Adrenal gland (tissue), 5 donors: ENCODE measurements around the gene KIAA1671.

Source experiments
- POLR2A ChIP-seq, 2 donors: fragments of 450-650 bp; IDR thresholded peaks; one replicate each; pipeline ENCODE4 v1.6.1; 2017; ENCODE audit warnings: antibody characterized with exemption in 2 of 2, mild to moderate bottlenecking in 2 of 2, moderate library complexity in 1 of 2
- TF ChIP-seq, protein P1 (sequence below), 6 experiments: fragments of 450-650 bp in 4 of 6; fragments of 200-600 bp in 2 of 6; sonication (generic) in 1 of 6; IDR thresholded peaks; 1 replicate in 5 of 6; 2 replicates in 1 of 6; pipeline versions ENCODE4 v1.5.1 to v1.8.0; 2016 to 2021; ENCODE audit warnings: antibody characterized with exemption in 6 of 6, mild to moderate bottlenecking in 2 of 6, moderate library complexity in 1 of 6
- donor health status: DM: no; HTN: no; CAD: no.

DNA sequence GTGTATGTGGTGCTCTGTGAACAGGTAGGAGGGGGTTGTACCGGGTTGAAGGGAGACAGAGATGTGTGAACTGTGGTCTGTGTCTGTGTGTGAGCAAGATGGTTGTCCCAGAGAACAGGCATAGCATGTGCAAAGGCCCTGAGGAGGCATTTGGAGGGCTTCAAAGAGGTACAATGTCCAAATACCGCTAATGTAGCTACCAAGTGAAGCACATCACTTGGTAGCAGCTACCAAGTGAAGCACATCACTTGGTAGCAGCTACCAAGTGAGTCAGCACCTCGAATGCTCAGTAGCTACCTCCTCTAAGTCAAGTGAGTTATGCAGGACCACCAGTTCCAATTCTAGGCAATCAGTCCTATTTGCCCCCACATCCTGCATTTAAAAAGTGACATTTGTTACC lies 72.4 kb downstream of the KIAA1671 start:
- TF ChIP-seq, protein P1, sequence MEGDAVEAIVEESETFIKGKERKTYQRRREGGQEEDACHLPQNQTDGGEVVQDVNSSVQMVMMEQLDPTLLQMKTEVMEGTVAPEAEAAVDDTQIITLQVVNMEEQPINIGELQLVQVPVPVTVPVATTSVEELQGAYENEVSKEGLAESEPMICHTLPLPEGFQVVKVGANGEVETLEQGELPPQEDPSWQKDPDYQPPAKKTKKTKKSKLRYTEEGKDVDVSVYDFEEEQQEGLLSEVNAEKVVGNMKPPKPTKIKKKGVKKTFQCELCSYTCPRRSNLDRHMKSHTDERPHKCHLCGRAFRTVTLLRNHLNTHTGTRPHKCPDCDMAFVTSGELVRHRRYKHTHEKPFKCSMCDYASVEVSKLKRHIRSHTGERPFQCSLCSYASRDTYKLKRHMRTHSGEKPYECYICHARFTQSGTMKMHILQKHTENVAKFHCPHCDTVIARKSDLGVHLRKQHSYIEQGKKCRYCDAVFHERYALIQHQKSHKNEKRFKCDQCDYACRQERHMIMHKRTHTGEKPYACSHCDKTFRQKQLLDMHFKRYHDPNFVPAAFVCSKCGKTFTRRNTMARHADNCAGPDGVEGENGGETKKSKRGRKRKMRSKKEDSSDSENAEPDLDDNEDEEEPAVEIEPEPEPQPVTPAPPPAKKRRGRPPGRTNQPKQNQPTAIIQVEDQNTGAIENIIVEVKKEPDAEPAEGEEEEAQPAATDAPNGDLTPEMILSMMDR (IDR thresholded peaks at IDR 0.05) = no peak
- no peak for TF ChIP-seq POLR2A (IDR thresholded peaks at IDR 0.05)
